Panc1 (cell line): Measurements from ENCODE around the gene APLP2. TPM values are rescaled to one million over a fixed set of nuclear protein-coding genes. Genes with fewer than 3 reads are reported as not detected.

Experiments
- ATAC-seq: fragments of 200-7000 bp; cut with Tn5 transposase; 2 replicates; pipeline ENCODE4 v1.9.1; 2020; ENCODE audit warnings: mild to moderate bottlenecking, moderate library complexity
- BruUV-seq: library from RNA; stranded (reverse); fragments of 400-500 nt; replicated peaks from 2 replicates; lab custom pipeline; 2021; lab: Mats Ljungman, UMichigan
- CTCF ChIA-PET: fragments of 300-600 bp; sonication (Branson Sonifier 250); formaldehyde crosslinking; loops from one replicate; lab custom pipeline; 2022; ENCODE audit warnings: antibody characterized with exemption; lab: Charles Lee
- POLR2A ChIA-PET: fragments of 300-600 bp; sonication (Branson Sonifier 250); formaldehyde crosslinking; loops from one replicate; lab custom pipeline; 2022; ENCODE audit warnings: antibody characterized with exemption; lab: Charles Lee
- DNase-seq: peaks from one replicate; pipeline ENCODE4 v3.0.0-alpha.2; 2010; ENCODE audit warnings: low read depth, low spot score
- H3K27ac ChIP-seq: 2 replicates; pipeline ENCODE4 v1.5.1; 2011; ENCODE audit warnings: mild to moderate bottlenecking, low read length, inconsistent platforms
- H3K27me3 ChIP-seq: fragments of 200-500 bp; sonication (Bioruptor generic); 2 replicates; pipeline ENCODE4 v1.6.0; 2014; ENCODE audit warnings: low read length, inconsistent platforms; ENCODE audit not compliant: control insufficient read depth, insufficient read depth
- H3K36me3 ChIP-seq: fragments of 200-500 bp; sonication (Bioruptor generic); 2 replicates; pipeline ENCODE4 v1.5.1; 2014; ENCODE audit warnings: inconsistent platforms, mild to moderate bottlenecking, low read length, moderate library complexity; ENCODE audit not compliant: control insufficient read depth, insufficient read depth
- H3K4me1 ChIP-seq: 2 replicates; pipeline ENCODE4 v1.5.1; 2011; ENCODE audit warnings: inconsistent platforms, mild to moderate bottlenecking, low read length, moderate library complexity; ENCODE audit not compliant: control insufficient read depth, insufficient read depth
- H3K4me3 ChIP-seq, 2 experiments: 2 replicates each; pipeline ENCODE4 v1.5.1; 2011 to 2012; ENCODE audit warnings: low read depth in 2 of 2, low read length in 2 of 2, mild to moderate bottlenecking in 2 of 2, inconsistent platforms in 1 of 2, moderate library complexity in 1 of 2
- H3K9me3 ChIP-seq: fragments of 200-500 bp; sonication (Bioruptor generic); 2 replicates; pipeline ENCODE4 v1.5.1; 2014; ENCODE audit warnings: low read depth, mild to moderate bottlenecking, inconsistent platforms, low read length, moderate library complexity; ENCODE audit not compliant: control insufficient read depth, insufficient read depth
- CTCF ChIP-seq: fragments of 450-650 bp; IDR thresholded peaks from 2 replicates; pipeline ENCODE4 v1.5.1; 2017; ENCODE audit warnings: mild to moderate bottlenecking
- POLR2AphosphoS5 ChIP-seq: IDR thresholded peaks from 2 replicates; pipeline ENCODE4 v1.6.1; 2012; ENCODE audit warnings: mild to moderate bottlenecking, low read depth, low read length, moderate library complexity
- REST ChIP-seq, 2 experiments: IDR thresholded peaks; 2 replicates each; pipeline ENCODE4 v1.6.1; 2011 to 2012; ENCODE audit warnings: low read depth in 2 of 2, control low read depth in 1 of 2, low read length in 1 of 2, mild to moderate bottlenecking in 1 of 2, moderate library complexity in 1 of 2; ENCODE audit not compliant: insufficient read depth in 1 of 2
- SIN3A ChIP-seq: IDR thresholded peaks from 2 replicates; pipeline ENCODE4 v1.6.1; 2012; ENCODE audit warnings: low read depth, mild to moderate bottlenecking, low read length, moderate library complexity, borderline replicate concordance; ENCODE audit not compliant: insufficient read depth
- TCF7L2 ChIP-seq: IDR thresholded peaks from 2 replicates; pipeline ENCODE4 v1.6.1; 2011; ENCODE audit warnings: mild to moderate bottlenecking, low read depth, low read length, inconsistent platforms
- in situ Hi-C: cut with HindIII; loops from 2 replicates; pipeline ENCODE4 v1.10.0; 2016; ENCODE audit warnings: low sequenced_read_pairs, low pct_unique_long_range_greater_than_20kb
- intact Hi-C: fragments of 100-400 bp; cut with micrococcal nuclease; formaldehyde crosslinking; loops from one replicate; pipeline ENCODE4 v1.10.0; 2022; ENCODE audit not compliant: unreplicated experiment
- total RNA-seq: library from RNA; stranded (reverse); gene quantifications from one replicate; pipeline ENCODE4 v1.2.1, GENCODE V29; 2021; ENCODE audit not compliant: unreplicated experiment

The APLP2 gene
- total RNA-seq, 1 experiment from 2014 or later, result 589 TPM

- in situ Hi-C loops, result no loop called here
- Histone ChIP-seq H3K4me1 (peaks cover 17% of the 10 kb centered on the region), H3K4me3 (no peak overlapping the region), H3K9me3 (no peaks in the 10 kb centered on the region), H3K27me3 (no peaks in the 10 kb centered on the region), H3K27ac (no peak overlapping the region; the same call in 1 of the 2 replicates), H3K36me3 (no peaks in the 10 kb centered on the region)
- CTCF ChIA-PET, result no interaction called here
- POLR2A ChIA-PET, result no interaction called here
- BruUV-seq, result no TSS peak
- TF ChIP-seq TCF7L2 (no peak), REST (IDR thresholded peaks at IDR 0.05; ENCODE audit: insufficient read depth in 1 of 2, low read depth in 2 of 2, low read length in 1 of 2) (no peak), CTCF (no peak), POLR2AphosphoS5 (no peak), SIN3A (no peak)
- DNase-seq, result no peak
- no peak for ATAC-seq
- intact Hi-C loops, result no loop called here
Measured at GRCh38 chr11:130024361-130024760, 45.3 kb upstream of the APLP2 start.

- Histone ChIP-seq H3K4me3 (no peak overlapping the region), H3K9me3 (no peaks in the 10 kb centered on the region), H3K4me1 (peaks cover 14% of the 10 kb centered on the region), H3K27ac (no peak overlapping the region), H3K27me3 (no peaks in the 10 kb centered on the region), H3K36me3 (no peaks in the 10 kb centered on the region)
- no TSS peak for BruUV-seq
- no peak for ATAC-seq
- TF ChIP-seq CTCF (no peak), TCF7L2 (no peak), SIN3A (no peak), REST (IDR thresholded peaks at IDR 0.05; ENCODE audit: insufficient read depth in 1 of 2, low read depth in 2 of 2, low read length in 1 of 2) (no peak), POLR2AphosphoS5 (no peak)
- DNase-seq, result no peak
- ChIA-PET CTCF (interaction anchor here (0.5 kb wide), 1 partner anchor 107 kb away, joined by 4 read pairs; no protein-coding TSS in a partner anchor), POLR2A (interaction anchor here (1.0 kb wide), 1 partner anchor 12 kb away, joined by 3 read pairs; no protein-coding TSS in a partner anchor)
- intact Hi-C loops, result no loop called here
- in situ Hi-C loops, result no loop called here
Measured at GRCh38 chr11:130025371-130025770, 44.3 kb upstream of the APLP2 start.
